Panc1 (cell line): ENCODE data around the gene MAP3K2.

Experiments used
- CTCF ChIP-seq: fragments of 450-650 bp; IDR thresholded peaks from 2 replicates; pipeline ENCODE4 v1.5.1; 2017; ENCODE audit warnings: mild to moderate bottlenecking
- TCF7L2 ChIP-seq: IDR thresholded peaks from 2 replicates; pipeline ENCODE4 v1.6.1; 2011; ENCODE audit warnings: mild to moderate bottlenecking, low read depth, low read length, inconsistent platforms

GRCh38 chr2:127371037-127371436 lies 16.7 kb downstream of the MAP3K2 start:
- TF ChIP-seq CTCF (no peak), TCF7L2 (no peak)
